ENCODE data around the gene AGO1. TPM values are rescaled to one million over a fixed set of nuclear protein-coding genes. Genes with fewer than 3 reads are reported as not detected.

AGO1 gene
- total and polyA plus RNA-seq, 2 of the 8 experiments (the other 6 are each of a cell fraction or from before 2014, with no cell fraction given), result 15.1 to 73.7 TPM

DNA sequence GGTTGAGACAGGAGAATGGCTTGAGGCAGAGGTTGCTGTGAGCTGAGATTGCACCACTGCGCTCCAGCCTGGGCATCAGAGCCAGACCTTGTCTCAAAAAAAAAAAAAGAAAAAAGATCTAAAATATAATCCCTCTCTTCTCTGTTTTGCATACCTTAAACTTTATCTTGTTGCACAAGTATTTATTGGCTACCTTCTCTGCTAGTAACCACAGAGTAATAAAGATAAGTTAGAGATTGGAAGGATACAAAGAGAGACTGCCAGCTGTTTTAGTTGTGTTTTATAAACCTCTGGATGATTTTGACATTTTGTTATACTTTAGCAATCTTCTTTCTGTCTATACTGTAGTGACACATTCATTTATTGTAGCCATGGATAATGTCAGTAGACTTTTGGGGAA, 75.5 kb downstream of the AGO1 start:
- Histone ChIP-seq H3K4ac (replicated peaks; ENCODE audit: insufficient read length, low read depth, low read length) (no peak overlapping the region), H3K27ac (ENCODE audit: low read depth, low read length) (no peak overlapping the region), H2BK5ac (ENCODE audit: low read depth, low read length) (no peak overlapping the region), H3K9ac (replicated peaks in 1 of 4; ENCODE audit: extremely low read depth in 1 of 4, low read depth in 3 of 4, low read length in 3 of 4) (no peak overlapping the region), H3K4me2 (ENCODE audit: insufficient read depth in 1 of 2, low read depth in 2 of 2, low read length in 2 of 2) (no peak overlapping the region), H2AFZ (ENCODE audit: low read length) (no peak overlapping the region), H3K4me1 (replicated peaks in 1 of 4; ENCODE audit: control insufficient read depth in 3 of 4, insufficient read depth in 4 of 4, low read length in 3 of 4) (no peaks in the 10 kb centered on the region), H3K36me3 (ENCODE audit: control insufficient read depth in 2 of 4, insufficient read depth in 4 of 4, low read length in 3 of 4) (no peaks in the 10 kb centered on the region), H4K20me1 (replicated peaks in 1 of 2; ENCODE audit: control insufficient read depth in 1 of 2, insufficient read depth in 2 of 2, low read length in 2 of 2) (no peaks in the 10 kb centered on the region), H3K27me3 (replicated peaks in 1 of 4; ENCODE audit: control insufficient read depth in 3 of 4, extremely low read depth in 1 of 4, insufficient read depth in 3 of 4, low read length in 3 of 4) (no peaks in the 10 kb centered on the region), H3K79me2 (ENCODE audit: control insufficient read depth in 1 of 2, insufficient read depth in 2 of 2, low read length in 2 of 2) (0 out of 4 replicates have a peak, but pooled peaks cover 0 to 2% of the 10 kb centered on the region in 2 experiments), H2BK20ac (ENCODE audit: low read length) (no peak overlapping the region), H3K14ac (ENCODE audit: insufficient read length) (no peak overlapping the region), H4K5ac (ENCODE audit: insufficient read length, low read depth, low read length) (no peak overlapping the region), H3K79me1 (ENCODE audit: low read depth, low read length) (no peaks in the 10 kb centered on the region), H3K56ac (replicated peaks; ENCODE audit: insufficient read length, low read depth, low read length) (no peak overlapping the region), H3K9me3 (ENCODE audit: insufficient read depth in 2 of 2, low read depth in 1 of 2, low read length in 1 of 2) (no peaks in the 10 kb centered on the region), H3K18ac (ENCODE audit: extremely low read depth, low read length) (no peak overlapping the region), H2BK120ac (replicated peaks; ENCODE audit: low read depth, low read length) (no peak overlapping the region), H2AK5ac (ENCODE audit: low read depth, low read length) (no peak overlapping the region), H4K8ac (ENCODE audit: extremely low read depth, insufficient read depth, low read length) (no peak overlapping the region), H4K91ac (replicated peaks; ENCODE audit: insufficient read length, low read length) (no peak overlapping the region), H3K23me2 (ENCODE audit: low read depth, low read length) (no peaks in the 10 kb centered on the region), H3K23ac (ENCODE audit: insufficient read length) (no peak overlapping the region), H2BK12ac (ENCODE audit: low read depth, low read length) (no peak overlapping the region), H3K4me3 (ENCODE audit: extremely low read depth in 1 of 4, insufficient read depth in 2 of 4, low read depth in 3 of 4, low read length in 4 of 4) (no peak overlapping the region), H2BK15ac (ENCODE audit: low read length) (no peak overlapping the region)
- FAIRE-seq (no peak), DNase-seq (ENCODE audit: low read depth in 1 of 2, low spot score in 2 of 2) (no peak)
- CTCF ChIA-PET (ENCODE audit: partially characterized antibody), result no interaction called here
- 100% methylated on average over 1 of the region's 1 CpG; no CpG with 5 or more reads in 1 of the 2 experiments for WGBS, 2 experiments (ENCODE audit: extremely low coverage in 1 of 2, insufficient coverage in 1 of 2, insufficient read length in 1 of 2, insufficient replicate concordance in 2 of 2, low coverage in 1 of 2, low lambda C conversion rate in 2 of 2, missing lambda C conversion rate in 1 of 2)
- POLR2A ChIA-PET (ENCODE audit: partially characterized antibody), result no interaction called here
- TF ChIP-seq HDAC2 (IDR thresholded peaks at IDR 0.05; ENCODE audit: borderline replicate concordance in 1 of 2, low read depth in 2 of 2, low read length in 2 of 2), result no peak
- no peak for TF ChIP-seq TBP (IDR thresholded peaks at IDR 0.05; ENCODE audit: low read depth, low read length)
- TF ChIP-seq CHD2 (IDR thresholded peaks at IDR 0.05; ENCODE audit: low read length), result no peak
- TF ChIP-seq CHD1 (IDR thresholded peaks at IDR 0.05; ENCODE audit: low read depth, low read length), result no peak
- TF ChIP-seq SIRT6 (IDR thresholded peaks at IDR 0.05; ENCODE audit: low read length), result no peak
- TF ChIP-seq BACH1 (IDR thresholded peaks at IDR 0.05; ENCODE audit: low read length), result no peak
- no peak for TF ChIP-seq CTBP2 (IDR thresholded peaks at IDR 0.05; ENCODE audit: borderline replicate concordance, insufficient read depth, insufficient read length, low read length)
- TF ChIP-seq SRF (IDR thresholded peaks at IDR 0.05; ENCODE audit: low read depth, low read length), result no peak
- TF ChIP-seq POLR2A (IDR thresholded peaks at IDR 0.05; ENCODE audit: control extremely low read depth in 1 of 2, low read depth in 2 of 2, low read length in 2 of 2), result no peak
- TF ChIP-seq KDM4A (IDR thresholded peaks at IDR 0.05; ENCODE audit: low read depth, low read length, severe bottlenecking), result no peak
- TF ChIP-seq HDAC6 (IDR thresholded peaks at IDR 0.05; ENCODE audit: low read depth, low read length), result no peak
- TF ChIP-seq MAFK (IDR thresholded peaks at IDR 0.05; ENCODE audit: low read depth, low read length), result no peak
- TF ChIP-seq, protein P1, sequence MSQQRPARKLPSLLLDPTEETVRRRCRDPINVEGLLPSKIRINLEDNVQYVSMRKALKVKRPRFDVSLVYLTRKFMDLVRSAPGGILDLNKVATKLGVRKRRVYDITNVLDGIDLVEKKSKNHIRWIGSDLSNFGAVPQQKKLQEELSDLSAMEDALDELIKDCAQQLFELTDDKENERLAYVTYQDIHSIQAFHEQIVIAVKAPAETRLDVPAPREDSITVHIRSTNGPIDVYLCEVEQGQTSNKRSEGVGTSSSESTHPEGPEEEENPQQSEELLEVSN (IDR thresholded peaks at IDR 0.05), result no peak
- no peak for TF ChIP-seq BCL11A (IDR thresholded peaks at IDR 0.05; ENCODE audit: low read depth in 2 of 2, low read length in 2 of 2)
- no peak for TF ChIP-seq NANOG (IDR thresholded peaks at IDR 0.05; ENCODE audit: insufficient read depth, low read depth, low read length, poor library complexity, severe bottlenecking)
